HUDEP-2 (cell line): ENCODE results near the gene ACTR2.
"Not testable (repeated sequence)": the region's sequence is repeated elsewhere in the genome, so short reads cannot be mapped to it uniquely, and the experiment has no call there.

ENCODE experiments used
- DNase-seq, 76 experiments: peaks; one replicate each; lab custom pipeline; 2025; ENCODE audit not compliant: unreplicated experiment in 76 of 76; lab: John Stamatoyannopoulos, UW

The ACTR2 gene

GRCh38 chr2:65227020-65227455, 593 bp upstream of the ACTR2 start:
- peak in 17 of 76 experiments; percentile 4 to 61 (median 31) for DNase-seq

- DNase-seq = peak in 20 of 76 experiments; percentile 9 to 72 (median 29)
Measured at GRCh38 chr2:65228263-65228750, 676 bp downstream of the ACTR2 start.

GRCh38 chr2:65231121-65231520, 3.5 kb downstream of the ACTR2 start:
- DNase-seq = no peak

GRCh38 chr2:65231892-65232477, 4.4 kb downstream of the ACTR2 start:
- DNase-seq = no peak

GRCh38 chr2:65232636-65233035, 5.0 kb downstream of the ACTR2 start:
- DNase-seq = no peak

- DNase-seq = no peak
Measured at GRCh38 chr2:65240657-65241056, 13.0 kb downstream of the ACTR2 start.

GRCh38 chr2:65244452-65244851, 16.8 kb downstream of the ACTR2 start:
- DNase-seq = not testable (repeated sequence)

- no peak for DNase-seq
Measured at GRCh38 chr2:65252640-65253039, 25.0 kb downstream of the ACTR2 start.

- DNase-seq = no peak
Measured at GRCh38 chr2:65255356-65255755, 27.7 kb downstream of the ACTR2 start.

- no peak for DNase-seq
Measured at GRCh38 chr2:65256054-65256453, 28.4 kb downstream of the ACTR2 start.

- DNase-seq = not testable (repeated sequence)
Measured at GRCh38 chr2:65257866-65258265, 30.2 kb downstream of the ACTR2 start.

GRCh38 chr2:65261676-65262075, 34.0 kb downstream of the ACTR2 start:
- no peak for DNase-seq

- no peak for DNase-seq
Measured at GRCh38 chr2:65263262-65263661, 35.6 kb downstream of the ACTR2 start.

GRCh38 chr2:65263986-65264385, 36.4 kb downstream of the ACTR2 start:
- no peak for DNase-seq

GRCh38 chr2:65264821-65265670, 37.4 kb downstream of the ACTR2 start:
- peak in 33 of 76 experiments; percentile 2 to 57 (median 29) for DNase-seq

GRCh38 chr2:65265671-65266045, 38.0 kb downstream of the ACTR2 start:
- no peak for DNase-seq

- no peak for DNase-seq
Measured at GRCh38 chr2:65267008-65267407, 39.4 kb downstream of the ACTR2 start.

- no peak for DNase-seq
Measured at GRCh38 chr2:65268957-65269356, 41.3 kb downstream of the ACTR2 start.

- no peak for DNase-seq
Measured at GRCh38 chr2:65273344-65273743, 45.7 kb downstream of the ACTR2 start.

- no peak for DNase-seq
Measured at GRCh38 chr2:65275141-65275915, 47.7 kb downstream of the ACTR2 start.

- no peak for DNase-seq
Measured at GRCh38 chr2:65276609-65277008, 49.0 kb downstream of the ACTR2 start.
